Progenitor cell of endocrine pancreas (in vitro differentiated cells): Measurements from ENCODE around the gene MILR1. TPM values are rescaled to one million over a fixed set of nuclear protein-coding genes. Genes with fewer than 3 reads are reported as not detected.

Experiments used
- DNase-seq: peaks from one replicate; pipeline ENCODE4 v3.0.0; 2021; ENCODE audit warnings: low spot score; ENCODE audit not compliant: unreplicated experiment
- H3K27ac Mint-ChIP-seq: 2 replicates; pipeline ENCODE4 v1.8.0; 2021; ENCODE audit warnings: mild to moderate bottlenecking, moderate library complexity, mixed read lengths
- H3K27me3 Mint-ChIP-seq: 2 replicates; pipeline ENCODE4 v1.8.0; 2021; ENCODE audit warnings: mixed read lengths
- H3K36me3 Mint-ChIP-seq: 2 replicates; pipeline ENCODE4 v1.8.0; 2022; ENCODE audit warnings: mixed read lengths; ENCODE audit not compliant: insufficient read depth
- H3K4me1 Mint-ChIP-seq: 2 replicates; pipeline ENCODE4 v1.8.0; 2021; ENCODE audit warnings: low read depth, mixed read lengths
- H3K4me3 Mint-ChIP-seq: 2 replicates; pipeline ENCODE4 v1.8.0; 2021; ENCODE audit warnings: low read depth, mild to moderate bottlenecking, moderate library complexity, mixed read lengths
- H3K9me3 Mint-ChIP-seq: 2 replicates; pipeline ENCODE4 v1.8.0; 2021; ENCODE audit warnings: low read depth, mixed read lengths
- CTCF ChIP-seq: fragments of 200-600 bp; sonication (generic); IDR thresholded peaks from one replicate; pipeline ENCODE4 v1.5.0; 2021; ENCODE audit warnings: antibody characterized with exemption, mild to moderate bottlenecking; ENCODE audit not compliant: unreplicated experiment
- long read RNA-seq: library from polyadenylated mRNA; unstranded; transcript quantifications from one replicate; pipeline ENCODE4 v2.0.0, GENCODE V29; 2020
- total RNA-seq: library from RNA; stranded (reverse); gene quantifications from 2 replicates; pipeline ENCODE4 v1.2.1, GENCODE V29; 2021

Gene MILR1
- total RNA-seq: not detected in 2 replicates
- long read RNA-seq: 0 reads

GRCh38 chr17:64448665-64449512 is at the start of gene MILR1:
Gene MILR1 (plus strand): TSS chr17:64449115. CDS start chr17:64449169, 54 bp downstream.
- Mint-ChIP-seq H3K27me3 (no peaks in the 10 kb centered on the region), H3K4me1 (no peaks in the 10 kb centered on the region), H3K36me3 (no peaks in the 10 kb centered on the region), H3K27ac (no peak within 1 kb of the TSS), H3K9me3 (no peaks in the 10 kb centered on the region), H3K4me3 (no peak within 1 kb of the TSS)
- TF ChIP-seq CTCF: no peak
- no peak for DNase-seq

- DNase-seq: no peak
- Mint-ChIP-seq H3K4me3 (no peak overlapping the region), H3K4me1 (peaks cover 5% of the 10 kb centered on the region), H3K9me3 (peaks cover 3% of the 10 kb centered on the region), H3K27me3 (no peaks in the 10 kb centered on the region), H3K27ac (no peak overlapping the region), H3K36me3 (no peaks in the 10 kb centered on the region)
- no peak for TF ChIP-seq CTCF
Observed at GRCh38 chr17:64399767-64400156, 49.2 kb upstream of the MILR1 start.

GRCh38 chr17:64400642-64401041 is 48.3 kb upstream of the MILR1 start:
- DNase-seq: no peak
- no peak overlapping the region for H3K4me3 Mint-ChIP-seq
- peaks cover 5% of the 10 kb centered on the region for H3K4me1 Mint-ChIP-seq
- H3K27ac Mint-ChIP-seq: no peak overlapping the region
- no peak for TF ChIP-seq CTCF
- peaks cover 3% of the 10 kb centered on the region for H3K9me3 Mint-ChIP-seq
- no peaks in the 10 kb centered on the region for H3K27me3 Mint-ChIP-seq
- no peaks in the 10 kb centered on the region for H3K36me3 Mint-ChIP-seq

GRCh38 chr17:64401244-64401860 is 47.6 kb upstream of the MILR1 start:
- no peak for DNase-seq
- Mint-ChIP-seq H3K4me3 (no peak overlapping the region), H3K36me3 (no peaks in the 10 kb centered on the region), H3K27ac (no peak overlapping the region), H3K27me3 (no peaks in the 10 kb centered on the region), H3K4me1 (no peaks in the 10 kb centered on the region), H3K9me3 (peaks cover 3% of the 10 kb centered on the region)
- no peak for TF ChIP-seq CTCF

- DNase-seq: no peak
- Mint-ChIP-seq H3K9me3 (peaks cover 3% of the 10 kb centered on the region), H3K27me3 (no peaks in the 10 kb centered on the region), H3K36me3 (no peaks in the 10 kb centered on the region), H3K4me1 (no peaks in the 10 kb centered on the region), H3K4me3 (no peak overlapping the region), H3K27ac (no peak overlapping the region)
- TF ChIP-seq CTCF: no peak
Observed at GRCh38 chr17:64401941-64402340, 47.0 kb upstream of the MILR1 start.
